GM04503 (cell line): ENCODE measurements around the gene MGST2.

Experiments
- DNase-seq: peaks from one replicate; pipeline ENCODE4 v3.0.0-alpha.2; 2012; ENCODE audit warnings: low read depth

Gene MGST2

DNA sequence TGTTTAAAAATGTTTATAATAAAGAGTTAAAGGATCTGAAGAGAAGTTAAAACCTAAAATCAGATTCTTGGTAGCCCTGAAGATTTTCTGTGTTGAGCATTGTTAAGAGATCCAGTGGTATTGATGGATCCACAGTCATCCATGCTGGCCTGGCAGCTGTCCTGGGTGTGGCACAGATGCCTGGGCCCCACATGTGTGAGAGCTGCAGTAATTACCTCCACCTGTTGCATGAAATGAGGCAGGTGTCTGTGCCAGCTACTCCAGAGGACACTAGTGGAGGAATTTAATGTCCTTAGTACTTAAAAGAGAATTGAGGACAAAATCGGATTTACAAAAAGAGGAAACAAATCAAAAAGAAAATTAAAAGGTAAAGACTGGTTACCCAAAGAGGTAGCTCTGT lies 44.0 kb downstream of the MGST2 start:
- DNase-seq = no peak

DNA sequence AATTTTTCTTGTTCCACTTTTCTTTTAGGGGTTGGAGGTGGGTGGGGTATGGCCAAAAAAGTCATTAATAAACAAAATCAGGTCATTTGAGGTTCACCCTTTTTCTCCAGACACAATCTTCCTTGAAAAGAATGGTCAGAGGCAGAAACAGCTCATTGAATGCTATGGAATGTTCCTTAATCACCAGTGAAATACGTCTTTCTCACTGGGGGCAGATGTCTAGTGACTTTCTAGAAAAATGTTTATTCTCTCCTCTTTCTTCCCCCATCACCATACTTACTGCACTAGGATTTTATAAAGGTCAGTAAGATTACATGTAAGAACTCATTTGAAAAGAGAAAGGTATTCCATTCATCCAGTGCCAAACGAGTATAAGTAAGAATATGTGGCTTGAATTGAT lies 44.5 kb downstream of the MGST2 start:
- no peak for DNase-seq

DNA sequence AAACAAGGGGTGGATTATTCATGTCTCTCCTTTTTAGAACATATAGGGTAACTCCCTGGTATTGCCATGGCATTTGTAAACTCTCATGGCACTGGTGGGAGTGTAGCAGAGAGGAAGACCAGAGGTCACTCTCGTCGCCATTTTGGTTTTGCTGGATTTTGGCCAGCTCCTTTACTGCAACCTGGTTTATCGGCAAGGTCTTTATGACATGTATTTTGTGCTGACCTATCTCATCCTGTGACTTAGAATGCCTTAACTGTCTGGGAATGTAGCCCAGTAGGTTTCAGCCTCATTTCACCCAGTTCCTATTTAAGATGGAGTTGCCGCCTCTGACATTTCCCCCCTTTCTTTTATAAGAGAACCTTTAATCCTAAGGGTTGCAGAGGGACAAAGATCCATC lies 45.8 kb downstream of the MGST2 start:
- DNase-seq = no peak

DNA sequence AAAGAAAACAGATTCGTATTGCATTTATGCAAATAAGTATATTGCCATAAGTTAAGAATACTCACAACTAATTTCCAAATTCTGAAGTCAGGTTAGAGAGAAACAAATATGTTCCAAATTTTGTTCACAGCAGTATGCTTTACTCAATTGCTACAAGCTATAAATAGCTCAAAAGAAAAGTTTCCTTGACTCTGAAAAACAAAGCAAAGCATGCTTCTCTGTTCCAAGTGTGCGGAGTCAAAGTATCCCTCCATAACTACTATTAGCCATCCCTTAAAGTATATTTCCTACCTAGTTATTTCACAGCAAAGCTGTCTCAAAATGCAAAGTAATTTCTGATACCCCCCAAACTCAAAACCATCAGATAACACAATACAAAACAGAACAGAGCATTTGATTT lies 47.3 kb downstream of the MGST2 start:
- no peak for DNase-seq

DNA sequence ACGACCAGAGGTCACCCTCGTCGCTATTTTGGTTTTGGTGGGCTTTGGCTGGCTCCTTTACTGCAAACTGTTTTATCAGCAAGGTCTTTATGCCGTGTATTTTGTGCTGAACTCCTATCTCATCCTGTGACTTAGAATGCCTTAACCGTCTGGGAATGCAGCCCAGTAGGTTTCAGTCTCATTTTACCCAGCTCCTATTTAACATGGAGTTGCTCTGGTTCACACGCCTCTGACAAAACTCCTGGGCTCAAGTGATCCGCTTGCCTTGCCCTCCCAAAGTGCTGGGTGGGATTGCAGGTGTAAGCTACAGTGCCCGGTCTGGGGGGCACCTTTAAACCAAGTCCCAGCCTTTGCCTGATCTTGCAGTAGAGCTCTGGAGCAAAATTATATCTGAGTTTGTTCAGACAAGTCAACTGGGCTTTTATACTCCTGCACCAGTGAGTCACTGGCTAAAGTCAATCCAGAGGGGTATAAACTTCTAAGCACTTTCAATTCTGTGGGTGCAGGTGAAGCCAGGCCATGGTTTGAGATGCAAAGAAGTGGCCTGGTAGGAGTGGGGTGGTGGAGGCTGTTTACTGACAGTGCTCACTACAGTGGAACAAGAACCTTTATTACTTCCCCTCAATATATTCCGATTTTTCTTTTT lies 50.2 kb downstream of the MGST2 start:
- DNase-seq = no peak

DNA sequence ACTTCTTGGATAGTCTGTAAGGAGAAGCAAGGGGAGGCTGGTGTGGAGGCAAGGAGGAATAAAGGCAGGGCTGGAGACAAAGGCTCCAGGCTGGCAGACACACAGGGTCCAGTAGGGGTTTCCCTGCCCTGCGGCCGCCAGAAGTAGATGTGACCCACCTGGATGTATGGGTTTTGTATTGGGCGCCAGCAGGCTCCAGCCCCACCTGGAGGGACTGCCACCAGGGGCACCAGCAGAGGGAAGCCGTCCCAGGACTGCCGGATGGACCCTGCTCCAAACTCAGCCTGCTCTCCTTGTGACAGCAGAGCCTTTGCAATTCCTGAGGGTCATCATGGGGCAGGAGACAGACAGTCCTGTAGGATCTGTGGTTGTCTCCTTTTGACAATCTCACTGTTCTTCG lies 52.7 kb downstream of the MGST2 start:
- DNase-seq = no peak

DNA sequence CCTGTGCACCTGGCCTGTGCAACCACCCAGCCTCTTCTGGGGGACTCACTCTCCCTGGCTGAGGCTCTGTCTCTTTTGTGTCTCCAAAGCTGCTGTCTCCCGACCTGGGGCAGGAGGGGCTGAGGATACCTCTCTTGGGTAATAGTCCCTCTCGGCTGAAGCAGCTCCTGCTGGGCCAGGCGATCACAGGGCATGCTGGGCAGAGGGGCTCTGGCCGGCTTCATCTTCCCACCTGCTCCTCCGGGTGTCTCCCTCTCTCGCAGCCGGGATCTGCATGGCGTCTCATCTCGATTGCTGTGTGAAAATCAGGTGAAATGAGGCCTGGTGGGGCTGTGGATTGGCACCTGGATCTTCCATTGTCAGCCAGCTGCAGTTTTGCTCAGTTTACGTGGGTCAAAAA lies 53.2 kb downstream of the MGST2 start:
- DNase-seq = no peak

DNA sequence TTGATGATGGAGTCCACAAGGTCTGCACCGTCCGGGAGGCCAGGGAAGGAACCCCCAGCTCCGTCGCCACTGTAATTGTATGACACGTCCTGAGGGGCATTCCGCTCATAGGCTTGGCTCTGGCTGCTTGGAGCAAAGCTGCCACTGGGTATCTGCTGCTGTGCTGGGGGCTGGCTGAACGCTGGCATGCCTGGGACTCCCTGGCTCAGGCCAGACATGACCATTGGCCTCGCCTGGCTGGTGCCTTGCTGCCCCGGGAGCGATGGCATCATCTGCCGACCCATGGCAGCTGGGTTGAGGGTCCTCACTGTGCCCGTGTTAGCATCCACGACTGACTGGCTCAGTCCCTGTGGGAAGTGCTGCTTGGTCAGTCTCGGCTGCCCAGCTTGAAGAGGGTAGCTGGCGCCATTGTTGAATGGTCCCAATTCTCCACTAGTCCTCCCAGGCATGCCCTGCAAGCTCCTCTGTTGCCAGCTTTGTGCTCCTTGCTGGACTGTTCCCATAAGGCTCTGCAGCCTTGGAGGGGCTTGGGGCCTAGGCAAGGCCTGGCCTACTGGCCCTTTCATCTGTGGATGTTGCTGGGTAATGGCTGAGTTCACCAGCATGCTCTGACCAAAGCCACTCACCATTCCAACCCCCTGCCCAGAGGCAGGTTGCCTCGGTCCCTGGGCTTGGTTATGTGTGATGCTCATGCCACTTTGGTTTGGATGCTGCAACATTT lies 53.9 kb downstream of the MGST2 start:
- no peak for DNase-seq

DNA sequence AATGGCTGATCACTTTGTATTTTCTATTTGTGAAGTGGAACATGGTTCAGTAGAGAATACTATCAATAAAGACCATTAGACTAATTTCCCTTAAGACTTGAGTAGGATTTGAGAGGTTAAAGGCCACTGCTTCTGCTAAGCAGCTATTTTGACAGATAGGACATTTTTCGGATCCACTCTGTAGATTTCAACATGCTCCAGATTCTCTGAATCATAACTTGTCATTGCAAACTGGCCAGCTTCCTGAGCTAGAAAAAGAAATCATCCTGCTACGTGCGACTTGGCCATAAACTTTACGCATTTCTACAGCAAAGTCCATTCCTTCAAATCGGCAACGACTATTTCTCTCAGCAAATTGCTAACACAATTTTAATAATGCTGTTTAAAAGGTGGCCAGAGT lies 55.2 kb downstream of the MGST2 start:
- DNase-seq = no peak

DNA sequence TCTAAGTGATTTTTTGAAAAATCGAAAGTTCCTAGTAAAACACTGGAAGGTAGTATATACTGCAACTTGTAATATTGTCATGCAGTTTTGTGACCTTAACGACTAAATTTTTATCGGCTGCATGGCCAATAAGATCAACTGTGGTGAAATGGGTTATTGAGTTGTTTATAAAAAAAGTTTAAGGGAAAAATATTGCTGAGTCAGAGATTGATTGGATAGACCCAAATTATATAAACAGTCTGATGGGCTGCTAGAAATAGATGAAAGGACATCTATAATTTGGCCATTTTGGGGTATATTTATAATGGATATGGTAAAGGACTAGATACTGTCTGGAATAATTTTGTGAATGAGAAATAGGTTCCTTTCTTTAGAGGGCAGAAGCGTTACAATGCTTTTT lies 56.2 kb downstream of the MGST2 start:
- no peak for DNase-seq

DNA sequence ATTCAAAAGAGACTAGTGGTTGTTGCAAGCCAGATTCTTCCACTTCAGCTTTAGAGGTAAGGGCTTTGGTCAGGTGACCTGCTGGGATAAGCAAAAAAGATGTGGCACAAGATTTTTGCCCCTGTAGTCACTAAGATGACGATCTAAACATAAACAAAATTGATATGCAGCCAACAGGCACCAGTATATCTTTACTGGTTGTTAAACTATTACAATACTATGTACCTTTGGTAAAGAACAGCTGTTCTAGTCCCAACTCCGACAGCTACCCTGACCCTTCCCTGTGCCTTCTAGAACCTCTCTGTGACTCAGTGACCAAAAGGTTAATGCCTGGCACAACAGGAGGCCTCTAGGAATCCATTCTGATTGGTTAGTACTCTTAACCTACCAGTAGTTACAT lies 59.6 kb downstream of the MGST2 start:
- no peak for DNase-seq

DNA sequence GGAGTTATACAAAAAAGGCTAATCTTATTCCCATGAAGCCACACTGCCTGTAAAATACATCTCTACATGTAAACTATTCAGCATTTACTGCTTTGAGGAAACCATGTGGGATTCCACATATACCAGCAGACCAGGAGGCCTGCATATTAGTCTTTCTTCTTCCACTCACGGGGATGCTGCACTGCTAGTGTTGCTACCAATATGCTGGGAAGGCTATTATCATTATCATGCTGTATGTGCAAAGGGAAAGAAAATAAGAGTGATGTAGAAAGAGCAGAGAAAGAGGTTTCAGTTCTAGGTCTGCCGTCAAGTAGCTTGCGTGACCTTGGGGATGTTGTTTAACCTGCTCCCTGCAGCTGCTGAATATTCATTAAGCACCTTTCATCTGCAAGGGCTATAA lies 61.0 kb downstream of the MGST2 start:
- DNase-seq = no peak

DNA sequence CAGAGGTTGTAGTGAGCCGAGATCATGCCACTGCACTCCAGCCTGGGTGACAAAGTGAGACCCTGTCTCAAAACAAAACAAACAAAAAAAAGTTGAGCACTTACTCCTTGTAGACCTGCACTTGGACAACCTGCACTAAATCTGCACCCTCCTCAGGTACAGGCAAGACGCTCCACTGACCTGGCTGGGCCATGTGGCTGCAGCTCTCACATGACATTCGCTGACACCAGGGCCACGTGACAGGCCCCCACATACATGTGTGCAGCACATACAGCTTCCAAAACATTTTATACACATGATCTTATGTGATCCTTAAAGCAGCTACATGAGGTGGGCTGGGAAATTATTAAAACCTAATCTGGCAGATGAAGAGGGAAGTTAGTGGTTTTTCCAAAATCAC lies 62.5 kb downstream of the MGST2 start:
- DNase-seq = no peak

DNA sequence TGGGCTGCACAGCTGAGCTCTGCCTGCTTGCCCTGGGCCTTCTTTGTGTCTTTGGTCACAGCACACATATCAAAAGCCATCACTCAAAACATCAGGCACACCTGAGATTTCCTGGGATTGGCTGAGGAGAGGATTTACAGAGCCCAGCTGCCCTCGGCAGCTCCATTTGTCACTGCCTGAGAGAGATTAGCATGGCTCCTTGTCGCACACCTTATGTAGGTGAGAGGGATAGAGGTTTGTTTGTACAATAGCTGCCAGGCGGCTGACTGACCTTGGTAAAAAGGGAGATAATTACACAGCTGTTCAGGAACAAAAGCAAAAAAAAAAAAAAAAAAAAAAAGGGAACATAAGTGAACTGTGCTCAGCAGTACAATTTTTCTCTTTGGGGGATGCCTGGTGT lies 63.2 kb downstream of the MGST2 start:
- no peak for DNase-seq

DNA sequence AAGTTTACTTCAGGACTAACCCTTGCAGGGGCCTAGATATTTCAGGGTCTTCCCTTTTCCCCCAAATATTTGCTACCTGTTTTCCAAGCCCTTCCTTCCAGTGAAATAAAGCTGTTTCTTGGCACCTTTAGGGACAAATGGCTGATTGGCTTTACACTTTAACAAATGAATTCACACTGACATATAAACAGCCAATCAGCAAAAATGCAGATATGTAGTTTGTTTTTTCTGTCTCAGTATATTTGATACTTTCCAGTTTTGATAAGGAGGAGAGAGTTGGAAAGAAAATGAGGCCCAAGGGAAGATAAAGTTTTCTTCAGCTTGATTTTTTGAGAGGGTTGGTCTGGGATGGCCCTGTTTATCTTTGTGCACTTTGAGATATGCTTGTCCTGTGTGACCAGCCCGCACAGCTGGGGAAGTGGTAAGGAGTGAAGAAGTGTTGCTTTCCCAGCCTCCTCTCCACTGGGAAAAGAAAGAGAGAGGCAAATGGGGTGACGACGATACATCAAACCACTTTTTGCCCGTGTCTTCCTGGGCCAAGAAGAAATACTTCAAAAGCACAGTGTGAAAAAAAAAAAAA lies 67.5 kb downstream of the MGST2 start:
- DNase-seq = no peak

DNA sequence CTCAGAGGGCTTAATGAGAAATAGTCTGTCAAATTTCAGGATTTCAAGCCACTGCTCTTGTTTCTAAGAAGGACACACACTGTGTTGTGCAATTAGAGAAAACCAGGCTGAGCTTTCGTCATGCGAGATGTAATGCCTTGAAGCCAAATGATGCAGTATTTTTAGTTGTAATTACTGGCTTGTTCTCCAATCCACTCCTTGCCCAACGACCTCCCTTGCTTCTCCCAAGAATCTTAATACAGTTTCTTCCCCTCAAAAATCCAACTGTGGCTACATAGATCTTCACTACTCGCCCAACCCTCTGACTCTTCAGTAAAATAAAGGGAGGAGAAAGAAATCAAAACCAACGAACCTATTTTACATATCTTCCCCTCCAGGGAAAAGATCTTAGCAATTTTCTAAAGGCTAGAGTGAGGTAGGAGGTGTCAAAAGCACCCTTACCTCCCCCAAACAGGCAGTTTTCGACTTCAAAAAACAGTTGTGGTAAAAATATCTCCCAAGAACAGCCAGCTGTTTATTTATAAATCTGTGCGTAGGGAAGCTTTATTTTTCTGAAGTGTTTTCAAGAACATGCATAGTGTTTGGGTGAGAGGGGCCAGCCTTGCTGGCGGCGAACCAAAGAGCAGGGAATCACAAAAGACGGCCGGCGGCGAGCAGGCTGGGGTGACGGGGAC lies 68.7 kb downstream of the MGST2 start:
- DNase-seq = no peak

DNA sequence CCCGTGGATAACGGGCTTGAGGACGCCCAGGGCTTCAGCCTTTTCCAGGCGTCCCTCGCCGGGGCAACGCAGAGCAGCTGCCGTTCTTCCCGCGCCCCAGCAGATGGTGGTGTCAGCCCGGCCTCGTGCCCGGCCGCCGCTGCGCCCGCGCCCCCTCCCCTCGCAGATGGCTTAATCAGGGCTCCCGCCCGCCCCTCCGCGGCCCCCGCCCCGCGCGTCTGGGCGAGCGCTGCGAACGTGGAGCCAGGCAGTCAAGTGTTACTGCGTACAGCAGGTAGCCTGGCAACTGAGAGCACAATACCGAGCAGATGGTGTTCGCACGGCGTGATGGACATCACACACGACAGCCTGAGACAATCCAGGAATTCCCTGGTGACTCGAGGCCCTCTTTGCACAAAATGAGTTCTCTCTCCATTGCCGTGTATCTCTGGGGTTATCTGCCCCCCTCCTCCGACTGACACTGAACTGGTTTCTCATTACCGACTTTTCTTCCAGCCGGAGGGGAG lies 69.3 kb downstream of the MGST2 start:
- peak; percentile 30 for DNase-seq

DNA sequence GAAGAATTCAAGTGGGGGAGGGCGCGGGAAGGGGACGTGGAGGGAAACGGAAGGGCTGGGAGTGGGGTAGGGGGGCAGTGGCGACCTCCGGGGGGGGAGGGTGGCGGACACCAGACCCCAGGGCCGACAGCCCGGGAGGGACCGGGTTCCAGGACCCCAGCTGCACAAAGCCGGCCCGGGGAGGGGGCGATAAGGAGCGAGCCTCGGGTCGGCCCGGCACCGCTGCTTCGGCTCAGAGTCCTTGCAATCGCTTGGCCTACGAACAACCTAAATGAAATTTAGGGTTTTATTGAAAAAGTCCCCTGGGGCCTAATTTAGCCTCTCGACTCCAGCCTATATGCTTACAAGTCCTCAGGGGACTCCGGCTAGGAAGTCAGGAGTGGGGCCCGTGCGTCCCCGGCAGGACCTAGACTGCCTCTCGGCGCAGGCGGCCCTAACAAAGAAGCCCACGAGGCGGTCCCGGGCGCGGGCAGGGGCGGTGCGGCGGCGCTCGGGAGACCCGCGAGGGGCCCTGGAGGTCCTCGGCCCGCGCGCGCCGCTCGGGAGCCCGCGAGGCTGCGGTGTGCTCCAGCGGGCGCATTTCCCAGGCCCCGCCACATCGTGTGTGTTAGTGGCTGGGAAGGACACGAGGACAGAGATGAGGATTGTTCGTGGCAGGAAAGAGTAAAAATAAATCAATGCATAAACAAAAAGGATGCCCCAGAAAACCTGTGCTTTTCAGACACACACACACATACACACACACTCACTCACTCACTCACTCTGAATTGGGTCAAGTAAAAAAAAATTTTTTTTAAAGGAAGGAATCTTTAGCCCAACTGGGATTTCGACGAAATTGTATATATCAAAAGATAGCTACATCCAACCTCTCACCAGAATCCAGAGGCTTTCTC lies 70.0 kb downstream of the MGST2 start:
- no peak for DNase-seq

DNA sequence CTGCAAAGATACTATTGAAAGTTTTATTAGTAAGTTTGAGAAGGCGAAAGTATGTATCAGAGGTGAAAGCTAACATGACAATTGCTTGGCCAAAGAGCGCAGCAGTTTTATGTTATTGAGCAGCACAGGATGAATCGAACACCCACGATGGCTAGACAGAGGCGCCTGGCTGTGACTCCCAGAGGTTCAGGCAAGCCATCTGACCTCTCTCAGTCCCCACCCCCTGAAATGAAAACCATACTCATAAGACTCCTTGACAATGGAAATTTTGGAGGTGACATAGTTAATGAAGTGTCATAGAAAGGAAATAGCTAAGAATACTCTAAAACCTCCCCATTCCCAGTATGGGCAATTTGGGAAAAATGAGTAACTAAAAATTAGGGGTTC lies 70.6 kb downstream of the MGST2 start:
- DNase-seq = no peak

DNA sequence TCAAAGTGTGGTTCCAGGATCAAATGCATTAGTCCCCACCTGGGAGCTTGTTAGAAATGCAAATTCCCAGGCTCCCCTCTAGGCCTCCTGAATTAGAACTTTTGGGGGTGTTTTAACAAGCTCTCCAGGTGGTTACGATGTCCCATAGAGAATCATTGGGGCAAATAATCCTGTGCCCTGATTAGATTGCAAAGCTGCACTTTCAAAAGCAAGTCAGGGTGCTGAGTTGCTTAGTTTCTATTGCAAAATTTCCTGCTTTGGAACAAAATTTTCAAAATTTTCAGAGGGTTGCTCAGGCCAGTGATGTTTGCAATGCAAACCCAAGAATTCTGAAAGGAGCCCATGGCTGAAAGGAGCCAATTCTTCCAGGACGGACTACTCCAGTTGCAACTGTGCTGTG lies 71.0 kb downstream of the MGST2 start:
- no peak for DNase-seq

DNA sequence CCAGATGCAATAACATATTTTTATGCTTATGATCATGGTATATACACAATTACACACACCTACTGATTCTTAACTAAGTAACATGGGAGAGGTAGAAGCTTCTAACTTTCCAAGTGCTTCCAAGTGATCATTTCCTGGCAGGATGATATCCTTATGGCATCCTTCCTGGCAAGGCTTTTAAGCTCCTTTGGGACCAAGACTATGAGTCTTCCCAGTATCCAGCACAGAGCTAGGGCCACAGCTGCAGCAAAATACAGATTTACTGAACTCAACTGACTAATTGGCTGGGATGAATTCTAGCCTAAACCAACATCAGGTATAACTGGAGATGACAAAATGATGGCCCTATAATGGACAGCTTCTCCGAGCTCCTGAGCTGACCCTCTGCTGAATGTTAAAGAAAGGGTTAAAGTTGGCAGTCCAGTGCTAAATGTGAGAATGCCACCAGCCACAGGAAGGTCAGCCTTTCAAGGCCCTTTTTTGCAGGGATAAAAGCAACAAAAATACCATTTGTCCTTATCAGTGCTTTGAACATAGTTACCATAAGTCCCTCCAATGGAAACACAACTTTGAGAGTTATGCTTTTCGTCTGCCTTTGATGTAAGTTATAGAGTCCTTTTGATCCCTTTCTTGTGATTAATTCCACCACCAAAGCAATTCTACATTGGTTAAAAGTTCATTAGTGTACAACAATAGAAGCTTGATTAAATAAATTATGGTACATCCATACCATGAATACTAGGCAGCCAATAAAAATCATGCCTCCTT lies 73.4 kb downstream of the MGST2 start:
- DNase-seq = no peak
